Uterus (tissue), 2 donors: ENCODE measurements around the gene KIAA0753.

Experiments used
- CTCF ChIP-seq, 4 experiments: fragments of 200-600 bp in 2 of 4; fragments of 450-650 bp in 2 of 4; sonication (generic) in 2 of 4; IDR thresholded peaks; one replicate each; pipeline ENCODE4 v1.5.1; 2016 to 2019; ENCODE audit warnings: antibody characterized with exemption in 4 of 4, mild to moderate bottlenecking in 2 of 4, moderate library complexity in 1 of 4
- POLR2A ChIP-seq, 2 donors: fragments of 450-650 bp; IDR thresholded peaks; one replicate each; pipeline ENCODE4 v1.6.1; 2016; ENCODE audit warnings: antibody characterized with exemption in 2 of 2, mild to moderate bottlenecking in 1 of 2, moderate library complexity in 1 of 2

GRCh38 chr17:6588165-6588564 lies 52.3 kb downstream of the KIAA0753 start:
- no peak for TF ChIP-seq CTCF (IDR thresholded peaks at IDR 0.05)
- no peak for TF ChIP-seq POLR2A (IDR thresholded peaks at IDR 0.05)
